HG03045 (cell line): ENCODE results near the gene LRRTM1.

Experiments
- ATAC-seq: cut with Tn5 transposase; IDR thresholded peaks from one replicate; pipeline ENCODE4 v1.9.1; 2021; ENCODE audit warnings: mild to moderate bottlenecking, moderate library complexity; ENCODE audit not compliant: unreplicated experiment

The LRRTM1 gene

GRCh38 chr2:80303006-80303908, 1.3 kb downstream of the LRRTM1 start:
- no peak for ATAC-seq

GRCh38 chr2:80302314-80303005, 2.1 kb downstream of the LRRTM1 start:
- no peak for ATAC-seq

GRCh38 chr2:80302001-80302313, 2.6 kb downstream of the LRRTM1 start:
- ATAC-seq, result no peak

GRCh38 chr2:80300954-80301353, 3.6 kb downstream of the LRRTM1 start:
- ATAC-seq, result no peak

- no peak for ATAC-seq
Measured at GRCh38 chr2:80300346-80300745, 4.2 kb downstream of the LRRTM1 start.

GRCh38 chr2:80299661-80300060, 4.9 kb downstream of the LRRTM1 start:
- no peak for ATAC-seq

- ATAC-seq, result no peak
Measured at GRCh38 chr2:80298954-80299353, 5.6 kb downstream of the LRRTM1 start.

GRCh38 chr2:80293039-80293438, 11.5 kb downstream of the LRRTM1 start:
- ATAC-seq, result no peak

GRCh38 chr2:80292474-80292873, 12.1 kb downstream of the LRRTM1 start:
- no peak for ATAC-seq

- ATAC-seq, result no peak
Measured at GRCh38 chr2:80291656-80292055, 12.9 kb downstream of the LRRTM1 start.

GRCh38 chr2:80288576-80288975, 16.0 kb downstream of the LRRTM1 start:
- ATAC-seq, result no peak

GRCh38 chr2:80281049-80281448, 23.5 kb downstream of the LRRTM1 start:
- ATAC-seq, result no peak

- no peak for ATAC-seq
Measured at GRCh38 chr2:80280598-80280997, 24.0 kb downstream of the LRRTM1 start.

- no peak for ATAC-seq
Measured at GRCh38 chr2:80269806-80270205, 34.7 kb downstream of the LRRTM1 start.

- ATAC-seq, result no peak
Measured at GRCh38 chr2:80266231-80266630, 38.3 kb downstream of the LRRTM1 start.

GRCh38 chr2:80259292-80259691, 45.3 kb downstream of the LRRTM1 start:
- ATAC-seq, result no peak

GRCh38 chr2:80258793-80259192, 45.8 kb downstream of the LRRTM1 start:
- ATAC-seq, result no peak

GRCh38 chr2:80258341-80258740, 46.2 kb downstream of the LRRTM1 start:
- ATAC-seq, result no peak

- ATAC-seq, result no peak
Measured at GRCh38 chr2:80257450-80257849, 47.1 kb downstream of the LRRTM1 start.

- ATAC-seq, result no peak
Measured at GRCh38 chr2:80256782-80257167, 47.8 kb downstream of the LRRTM1 start.

- no peak for ATAC-seq
Measured at GRCh38 chr2:80255918-80256781, 48.4 kb downstream of the LRRTM1 start.
